HepG2 (cell line): ENCODE data around the gene TUBB4B. TPM values are rescaled to one million over a fixed set of nuclear protein-coding genes. Genes with fewer than 3 reads are reported as not detected.

ENCODE experiments used
- ATAC-seq: fragments of 200-7000 bp; cut with Tn5 transposase; 3 replicates; pipeline ENCODE4 v1.9.1; 2020; ENCODE audit warnings: mild to moderate bottlenecking, moderate library complexity
- BruUV-seq: library from RNA; stranded (reverse); fragments of 400-500 nt; replicated peaks from 2 replicates; lab custom pipeline; 2021; lab: Mats Ljungman, UMichigan
- CTCF ChIA-PET: fragments of 300-600 bp; formaldehyde crosslinking; extraction: SDS; loops from one replicate; lab custom pipeline; 2021; ENCODE audit warnings: low total read pairs, inconsistent platforms, low intra/inter-chr PET ratio; lab: Yijun Ruan, JAX
- POLR2A ChIA-PET: fragments of 350-600 bp; sonication (Branson Sonifier 250); formaldehyde crosslinking; loops from one replicate; lab custom pipeline; 2020; ENCODE audit warnings: antibody characterized with exemption, inconsistent platforms; lab: Yijun Ruan, JAX
- DNase-seq: peaks from one replicate; pipeline ENCODE4 v3.0.0-alpha.2; 2015; ENCODE audit warnings: low spot score
- FAIRE-seq: peaks from 3 replicates; lab custom pipeline; 2011; peaks lifted over from hg19 to GRCh38; lab: Jason Lieb, UNC
- H2AFZ ChIP-seq: one replicate; pipeline ENCODE4 v1.6.1; 2011; ENCODE audit warnings: low read length, inconsistent platforms
- H3K27ac ChIP-seq: fragments of 300-600 bp; 3 replicates; pipeline ENCODE4 v1.8.0; 2011; ENCODE audit warnings: mixed run types, mild to moderate bottlenecking, mixed read lengths, low read length, inconsistent platforms; ENCODE audit not compliant: insufficient read depth; ENCODE audit errors: extremely low read length
- H3K27me3 ChIP-seq, 2 experiments: fragments of 200-600 bp in 1 of 2; 2 replicates in 1 of 2; 3 replicates in 1 of 2; pipeline versions ENCODE4 v1.6.0 to v1.8.0; 2011; ENCODE audit warnings: low read length in 2 of 2, mild to moderate bottlenecking in 2 of 2, moderate library complexity in 2 of 2, inconsistent platforms in 1 of 2; ENCODE audit not compliant: insufficient read depth in 2 of 2, control insufficient read depth in 1 of 2
- H3K36me3 ChIP-seq, 2 experiments: fragments of 200-600 bp in 1 of 2; replicated peaks in 1 of 2; 2 replicates in 1 of 2; 3 replicates in 1 of 2; pipeline versions ENCODE4 v1.5.1 to v1.8.0; 2011; ENCODE audit warnings: low read length in 2 of 2, inconsistent platforms in 1 of 2; ENCODE audit not compliant: insufficient read depth in 2 of 2, control insufficient read depth in 1 of 2
- H3K4me1 ChIP-seq: 2 replicates; pipeline ENCODE4 v1.5.1; 2012; ENCODE audit warnings: low read length, inconsistent platforms; ENCODE audit not compliant: insufficient read depth
- H3K4me2 ChIP-seq: 2 replicates; pipeline ENCODE4 v1.6.0; 2011; ENCODE audit warnings: low read depth, low read length, inconsistent platforms
- H3K4me3 ChIP-seq, 3 experiments: fragments of 200-600 bp in 1 of 3; sonication (generic), shearing (Covaris generic) in 1 of 3; replicated peaks in 1 of 3; 2 replicates each; pipeline ENCODE4 v1.5.1; 2011 to 2016; ENCODE audit warnings: low read length in 3 of 3, inconsistent platforms in 2 of 3, low read depth in 2 of 3, mild to moderate bottlenecking in 2 of 3, control low read depth in 1 of 3, mixed read lengths in 1 of 3; ENCODE audit not compliant: insufficient read depth in 1 of 3
- H3K79me2 ChIP-seq: one replicate; pipeline ENCODE4 v1.6.1; 2011; ENCODE audit warnings: low read length, inconsistent platforms; ENCODE audit not compliant: insufficient read depth
- H3K9ac ChIP-seq: 2 replicates; pipeline ENCODE4 v1.6.0; 2011; ENCODE audit warnings: mild to moderate bottlenecking, low read depth, low read length, inconsistent platforms; ENCODE audit not compliant: insufficient read depth
- H3K9me3 ChIP-seq: 2 replicates; pipeline ENCODE4 v1.5.1; 2012; ENCODE audit warnings: mild to moderate bottlenecking, low read length
- H4K20me1 ChIP-seq: 2 replicates; pipeline ENCODE4 v1.6.0; 2011; ENCODE audit warnings: inconsistent platforms, mild to moderate bottlenecking, low read length, moderate library complexity; ENCODE audit not compliant: insufficient read depth
- BRD4 ChIP-seq: sonication (generic); formaldehyde crosslinking; IDR thresholded peaks from 2 replicates; pipeline ENCODE4 v1.4.0; 2020; ENCODE audit warnings: missing genetic modification reagents
- DBP ChIP-seq: sonication (generic); formaldehyde crosslinking; IDR thresholded peaks from 2 replicates; pipeline ENCODE4 v1.4.0; 2020; ENCODE audit warnings: missing genetic modification reagents; ENCODE audit errors: not compliant biosample characterization
- EZH2 ChIP-seq: conservative IDR thresholded peaks from 2 replicates; pipeline ENCODE4 v1.6.1; 2012; ENCODE audit warnings: mild to moderate bottlenecking, low read depth, low read length, moderate library complexity
- FIP1L1 ChIP-seq: fragments of 200-400 bp; formaldehyde crosslinking; IDR thresholded peaks from 2 replicates; pipeline ENCODE4 v1.6.1; 2018; ENCODE audit warnings: low read depth, mild to moderate bottlenecking, low read length, moderate library complexity, borderline replicate concordance; ENCODE audit not compliant: insufficient read depth
- GABPA ChIP-seq, 2 experiments: IDR thresholded peaks; 2 replicates each; pipeline ENCODE4 v1.6.1; 2011 to 2016; ENCODE audit warnings: low read depth in 2 of 2, low read length in 1 of 2, missing biosample characterization in 1 of 2, missing genetic modification characterization in 1 of 2
- GTF2F1 ChIP-seq: fragments of 150-350 bp; IDR thresholded peaks from 2 replicates; pipeline ENCODE4 v1.6.1; 2014; ENCODE audit warnings: low read length
- MTERF4 ChIP-seq: sonication (generic); formaldehyde crosslinking; IDR thresholded peaks from 2 replicates; pipeline ENCODE4 v1.8.0; 2023; ENCODE audit warnings: mild to moderate bottlenecking, missing genetic modification reagents
- NCOA1 ChIP-seq: sonication (generic); formaldehyde crosslinking; IDR thresholded peaks from 2 replicates; pipeline ENCODE4 v1.9.0; 2021; ENCODE audit warnings: missing genetic modification reagents
- NFIC ChIP-seq: IDR thresholded peaks from 2 replicates; pipeline ENCODE4 v1.6.1; 2012; ENCODE audit warnings: mild to moderate bottlenecking, low read length, inconsistent platforms
- PHF21A ChIP-seq: sonication (generic); formaldehyde crosslinking; IDR thresholded peaks from 2 replicates; pipeline ENCODE4 v1.5.0; 2020; ENCODE audit warnings: mild to moderate bottlenecking, missing genetic modification reagents
- SRY ChIP-seq: sonication (generic); formaldehyde crosslinking; IDR thresholded peaks from 2 replicates; pipeline ENCODE4 v1.8.0; 2022; ENCODE audit warnings: mild to moderate bottlenecking, missing genetic modification reagents
- ZBTB33 ChIP-seq: sonication (generic); formaldehyde crosslinking; IDR thresholded peaks from 2 replicates; pipeline ENCODE4 v1.4.0; 2020; ENCODE audit warnings: missing genetic modification reagents
- ZMYM4 ChIP-seq: sonication (generic); formaldehyde crosslinking; IDR thresholded peaks from 2 replicates; pipeline ENCODE4 v1.8.1; 2023; ENCODE audit warnings: mild to moderate bottlenecking, missing genetic modification reagents
- ZNF547 ChIP-seq: sonication (generic); formaldehyde crosslinking; IDR thresholded peaks from 2 replicates; pipeline ENCODE4 v1.5.1; 2020; ENCODE audit warnings: mild to moderate bottlenecking, missing genetic modification reagents
- ZNF570 ChIP-seq: sonication (generic); formaldehyde crosslinking; IDR thresholded peaks from 2 replicates; pipeline ENCODE4 v1.4.0; 2020; ENCODE audit warnings: mild to moderate bottlenecking, missing genetic modification reagents, borderline replicate concordance
- ZNF709 ChIP-seq: sonication (generic); formaldehyde crosslinking; IDR thresholded peaks from 2 replicates; pipeline ENCODE4 v1.5.0; 2020; ENCODE audit warnings: mild to moderate bottlenecking, missing genetic modification reagents
- ZNF740 ChIP-seq: sonication (generic); formaldehyde crosslinking; IDR thresholded peaks from 2 replicates; pipeline ENCODE4 v1.4.0; 2020; ENCODE audit warnings: missing genetic modification reagents
- ZNF777 ChIP-seq: sonication (generic); formaldehyde crosslinking; IDR thresholded peaks from 2 replicates; pipeline ENCODE4 v1.4.0; 2020; ENCODE audit warnings: missing genetic modification reagents
- WGBS: methylation state at CpG from one replicate; pipeline ENCODE4 v1.1.6; 2017; ENCODE audit warnings: low lambda C conversion rate; 5-methylcytosine and 5-hydroxymethylcytosine counted together
- in situ Hi-C: cut with HindIII; loops from 2 replicates; pipeline ENCODE4 v1.10.0; 2017; ENCODE audit warnings: low pct_unique_long_range_greater_than_20kb; ENCODE audit not compliant: extremely low pct_ligation_motif_present
- intact Hi-C: fragments of 100-400 bp; cut with micrococcal nuclease; formaldehyde crosslinking; loops from one replicate; pipeline ENCODE4 v1.10.0; 2022; ENCODE audit not compliant: unreplicated experiment
- polyA plus RNA-seq, 8 experiments: library from polyadenylated mRNA; depleted of rRNA in 3 of 8; stranded (reverse) in 7 of 8; unstranded in 1 of 8; fragments of >200 nt; fragmentation: Illumina TruSeq in 4 of 8; extraction: Trizol in 4 of 8; gene quantifications; 2 replicates each; pipeline versions ENCODE4 v1.2.1 to v1.2.3, GENCODE V29; 2011 to 2016; ENCODE audit warnings: low read depth in 4 of 8, missing spikeins in 1 of 8, mixed read lengths in 1 of 8; ENCODE audit not compliant: insufficient read depth in 1 of 8
- total RNA-seq, 5 experiments: library from RNA; depleted of rRNA; stranded (reverse); fragments of >200 nt; fragmentation: Illumina TruSeq; extraction: Trizol; gene quantifications; 2 replicates each; pipeline ENCODE4 v1.2.3, GENCODE V29; 2016; ENCODE audit warnings: low read depth in 1 of 5

TUBB4B gene
- total and polyA plus RNA-seq, 2 of the 13 experiments (the other 11 are each of a cell fraction or from before 2014, with no cell fraction given) = 182 to 412 TPM

- Histone ChIP-seq H3K4me3 (peak overlapping the region; percentile 89 to 94 (median 94)), H3K9ac (peak overlapping the region; percentile 92), H4K20me1 (peaks cover 27% of the 10 kb centered on the region), H3K79me2 (peaks cover 33% of the 10 kb centered on the region), H2AFZ (no peak overlapping the region), H3K27ac (peak overlapping the region; percentile 91), H3K27me3 (peaks cover 2 to 4% of the 10 kb centered on the region in 2 experiments; a peak in 2 of 5 replicates), H3K36me3 (peaks cover 4 to 19% of the 10 kb centered on the region in 2 experiments; a peak in 4 of 5 replicates), H3K4me1 (peaks cover 64% of the 10 kb centered on the region), H3K9me3 (no peaks in the 10 kb centered on the region), H3K4me2 (peak overlapping the region; percentile 99)
- no peak for DNase-seq
- FAIRE-seq = no peak
- WGBS = 79% methylated on average over 18 of the region's 36 CpGs
- POLR2A ChIA-PET = interaction anchor here (0.6 to 7.7 kb wide), 22 partner anchors 9 to 213 kb away, joined by 3 to 317 read pairs (median 5); partner anchors contain the start of genes MAN1B1, NELFB, RNF208 and RNF224
- BruUV-seq = TSS peak; percentile 75
- intact Hi-C loops (no loop called here), in situ Hi-C loops (no loop called here)
- ATAC-seq = no peak
- CTCF ChIA-PET = no interaction called here
- TF ChIP-seq ZNF570 (CRISPR knock-in tag) (no peak), ZMYM4 (CRISPR knock-in tag) (peak; percentile 13; the same call in 1 of the 2 replicates), DBP (CRISPR knock-in tag) (no peak), GTF2F1 (no peak), ZNF709 (CRISPR knock-in tag) (no peak), NCOA1 (CRISPR knock-in tag) (0 out of 2 replicates have a peak, but pooled peaks have one; percentile 58), BRD4 (0 out of 2 replicates have a peak, but pooled peaks have one; percentile 11), MTERF4 (CRISPR knock-in tag) (no peak), EZH2 (no peak), FIP1L1 (no peak), SRY (CRISPR knock-in tag) (0 out of 2 replicates have a peak, but pooled peaks have one; percentile 36), ZNF740 (CRISPR knock-in tag) (no peak), GABPA (IDR thresholded peaks at IDR 0.05; ENCODE audit: low read depth, low read length) (no peak), GABPA (CRISPR knock-in tag; IDR thresholded peaks at IDR 0.05; ENCODE audit: low read depth) (no peak), PHF21A (CRISPR knock-in tag) (peak; percentile 40; the same call in 1 of the 2 replicates), NFIC (no peak), ZNF777 (CRISPR knock-in tag) (0 out of 2 replicates have a peak, but pooled peaks have one; percentile 1), ZNF547 (CRISPR knock-in tag) (0 out of 2 replicates have a peak, but pooled peaks have one; percentile 8), ZBTB33 (CRISPR knock-in tag) (peak; percentile 44; the same call in 1 of the 2 replicates)
Observed at GRCh38 chr9:137242269-137243203, 1.4 kb downstream of the TUBB4B start.
